Esophagus squamous epithelium (tissue), 4 donors: ENCODE measurements around the gene TNIP3.

Source experiments
- POLR2A ChIP-seq, 4 donors: fragments of 450-650 bp; IDR thresholded peaks; one replicate each; pipeline ENCODE4 v1.6.1; 2017; ENCODE audit warnings: antibody characterized with exemption in 4 of 4, mild to moderate bottlenecking in 4 of 4, moderate library complexity in 3 of 4
- TF ChIP-seq, protein P1 (sequence below), 6 experiments: fragments of 450-650 bp in 4 of 6; fragments of 200-600 bp in 2 of 6; sonication (generic) in 2 of 6; IDR thresholded peaks; one replicate each; pipeline ENCODE4 v1.5.1; 2016 to 2019; ENCODE audit warnings: antibody characterized with exemption in 6 of 6, mild to moderate bottlenecking in 4 of 6, moderate library complexity in 4 of 6

DNA sequence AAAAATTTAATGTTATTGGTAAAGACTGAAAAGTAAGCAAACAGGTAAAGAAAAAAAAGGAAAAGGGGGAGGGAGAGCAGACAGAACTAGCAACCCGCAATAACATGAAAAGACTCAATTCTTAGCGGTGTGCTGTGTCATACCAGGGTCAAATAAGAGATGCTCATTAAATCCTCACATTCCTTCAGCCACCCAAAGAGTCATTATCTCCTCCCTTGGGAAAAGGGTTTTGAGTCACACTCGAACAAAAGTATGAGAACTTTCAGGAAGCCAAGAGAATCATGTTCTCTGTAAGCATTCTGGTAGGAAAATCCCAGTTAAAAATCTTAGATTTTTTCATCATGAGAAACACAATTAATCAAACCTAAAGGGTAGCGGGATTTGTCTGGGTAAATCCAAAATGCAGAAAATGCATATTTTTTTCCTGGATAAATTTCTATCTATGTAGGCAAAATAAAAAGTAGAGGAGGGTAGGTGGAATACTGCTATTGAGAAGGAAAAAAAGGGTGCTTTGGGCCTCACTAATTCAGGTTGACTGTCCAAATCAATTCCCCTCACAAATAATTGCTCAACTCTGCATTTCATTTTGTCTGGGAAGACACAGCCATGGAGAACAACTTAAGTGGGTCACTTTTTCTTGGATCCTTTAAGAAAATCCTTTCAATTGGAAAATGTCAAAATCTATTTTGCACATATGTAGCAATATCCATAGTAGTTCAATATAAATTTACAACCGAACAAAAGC is 23.2 kb downstream of the TNIP3 start:
- TF ChIP-seq POLR2A (IDR thresholded peaks at IDR 0.05) = no peak
- TF ChIP-seq, protein P1, sequence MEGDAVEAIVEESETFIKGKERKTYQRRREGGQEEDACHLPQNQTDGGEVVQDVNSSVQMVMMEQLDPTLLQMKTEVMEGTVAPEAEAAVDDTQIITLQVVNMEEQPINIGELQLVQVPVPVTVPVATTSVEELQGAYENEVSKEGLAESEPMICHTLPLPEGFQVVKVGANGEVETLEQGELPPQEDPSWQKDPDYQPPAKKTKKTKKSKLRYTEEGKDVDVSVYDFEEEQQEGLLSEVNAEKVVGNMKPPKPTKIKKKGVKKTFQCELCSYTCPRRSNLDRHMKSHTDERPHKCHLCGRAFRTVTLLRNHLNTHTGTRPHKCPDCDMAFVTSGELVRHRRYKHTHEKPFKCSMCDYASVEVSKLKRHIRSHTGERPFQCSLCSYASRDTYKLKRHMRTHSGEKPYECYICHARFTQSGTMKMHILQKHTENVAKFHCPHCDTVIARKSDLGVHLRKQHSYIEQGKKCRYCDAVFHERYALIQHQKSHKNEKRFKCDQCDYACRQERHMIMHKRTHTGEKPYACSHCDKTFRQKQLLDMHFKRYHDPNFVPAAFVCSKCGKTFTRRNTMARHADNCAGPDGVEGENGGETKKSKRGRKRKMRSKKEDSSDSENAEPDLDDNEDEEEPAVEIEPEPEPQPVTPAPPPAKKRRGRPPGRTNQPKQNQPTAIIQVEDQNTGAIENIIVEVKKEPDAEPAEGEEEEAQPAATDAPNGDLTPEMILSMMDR (IDR thresholded peaks at IDR 0.05) = no peak
